ENCODE results near the gene PLS1.

DNA sequence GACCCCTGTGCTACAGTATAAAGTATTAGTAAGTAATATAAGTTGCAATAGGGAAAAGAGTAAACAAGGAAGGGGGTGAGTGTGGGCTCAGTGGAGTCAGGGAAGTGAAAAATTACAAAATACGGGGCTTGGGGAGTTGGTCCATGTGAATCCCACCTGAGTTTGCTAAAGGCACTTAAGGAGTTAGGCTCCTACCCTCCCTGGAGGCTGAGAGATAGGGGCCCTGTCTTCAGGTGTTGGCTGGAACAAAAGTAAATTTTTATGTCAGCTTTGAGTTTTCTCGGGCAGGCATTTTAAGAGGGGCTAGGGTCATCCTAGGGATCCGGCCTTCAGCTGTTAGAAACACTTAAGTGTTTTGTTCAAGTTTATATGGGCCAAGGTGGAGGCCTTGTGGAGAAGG lies 135.9 kb downstream of the PLS1 start:
- TF ChIP-seq EZH2 (IDR thresholded peaks at IDR 0.05; ENCODE audit: insufficient read depth, poor library complexity, severe bottlenecking) (no peak), EZH2phosphoT487 (IDR thresholded peaks at IDR 0.05; ENCODE audit: insufficient read depth, low read depth) (no peak)
